GM12878 (cell line): ENCODE data around the gene BRF1. TPM values are rescaled to one million over a fixed set of nuclear protein-coding genes. Genes with fewer than 3 reads are reported as not detected.

Experiments used
- ATAC-seq: fragments of 200-7000 bp; cut with Tn5 transposase; 3 replicates; pipeline ENCODE4 v1.9.1; 2020; ENCODE audit warnings: mild to moderate bottlenecking, moderate library complexity
- BruUV-seq: library from RNA; stranded (reverse); fragments of 400-500 nt; replicated peaks from 2 replicates; lab custom pipeline; 2021; lab: Mats Ljungman, UMichigan
- CTCF ChIA-PET: fragments of 300-600 bp; sonication (Branson Sonifier 250); formaldehyde crosslinking; extraction: SDS; loops from one replicate; lab custom pipeline; 2021; ENCODE audit warnings: inconsistent platforms; lab: Yijun Ruan, JAX
- POLR2A ChIA-PET: fragments of 350-600 bp; formaldehyde crosslinking; extraction: SDS; loops from one replicate; lab custom pipeline; 2021; ENCODE audit warnings: inconsistent platforms; lab: Charles Lee
- RAD21 ChIA-PET: fragments of 300-600 bp; sonication (Branson Sonifier 250); formaldehyde crosslinking; loops from one replicate; lab custom pipeline; 2023; ENCODE audit warnings: antibody characterized with exemption; ENCODE audit not compliant: unreplicated experiment; lab: Charles Lee
- SMC1A ChIA-PET: fragments of 300-600 bp; sonication (Branson Sonifier 250); formaldehyde crosslinking; loops from one replicate; lab custom pipeline; 2023; ENCODE audit not compliant: unreplicated experiment, uncharacterized antibody; lab: Charles Lee
- DNase-seq: peaks from one replicate; pipeline ENCODE4 v3.0.0-alpha.2; 2011; ENCODE audit warnings: low read depth, low spot score
- FAIRE-seq: peaks from 3 replicates; lab custom pipeline; 2011; peaks lifted over from hg19 to GRCh38; lab: Jason Lieb, UNC
- H2AFZ ChIP-seq: 2 replicates; pipeline ENCODE4 v1.6.0; 2011; ENCODE audit warnings: low read depth, low read length, control low read depth; ENCODE audit not compliant: control insufficient read depth
- H3K27ac ChIP-seq: 2 replicates; pipeline ENCODE4 v1.5.1; 2011; ENCODE audit warnings: control low read depth; ENCODE audit not compliant: control insufficient read depth, insufficient read depth
- H3K27me3 ChIP-seq, 2 experiments: replicated peaks in 1 of 2; 2 replicates each; pipeline versions ENCODE4 v1.6.0 to v1.6.1; 2011; ENCODE audit warnings: low read length in 1 of 2; ENCODE audit not compliant: control insufficient read depth in 2 of 2, insufficient read depth in 2 of 2
- H3K36me3 ChIP-seq, 2 experiments: 2 replicates each; pipeline ENCODE4 v1.5.1; 2011; ENCODE audit warnings: low read length in 1 of 2; ENCODE audit not compliant: control insufficient read depth in 2 of 2, insufficient read depth in 2 of 2
- H3K4me1 ChIP-seq: 2 replicates; pipeline ENCODE4 v1.6.1; 2011; ENCODE audit warnings: mild to moderate bottlenecking, low read length, moderate library complexity, mixed read lengths; ENCODE audit not compliant: control insufficient read depth, insufficient read depth
- H3K4me2 ChIP-seq: 2 replicates; pipeline ENCODE4 v1.6.0; 2011; ENCODE audit warnings: control low read depth; ENCODE audit not compliant: control insufficient read depth, insufficient read depth
- H3K4me3 ChIP-seq: fragments of 200-600 bp; sonication (generic); 2 replicates; pipeline ENCODE4 v1.5.1; 2016
- H3K79me2 ChIP-seq: 2 replicates; pipeline ENCODE4 v1.6.0; 2011; ENCODE audit warnings: low read length; ENCODE audit not compliant: control insufficient read depth, insufficient read depth
- H3K9ac ChIP-seq: 2 replicates; pipeline ENCODE4 v1.8.0; 2011; ENCODE audit warnings: low read length, control low read depth, mixed read lengths; ENCODE audit not compliant: control insufficient read depth, insufficient read depth
- H3K9me3 ChIP-seq: replicated peaks from 3 replicates; pipeline ENCODE4 v1.5.1; 2011; ENCODE audit warnings: mild to moderate bottlenecking, low read length; ENCODE audit not compliant: control insufficient read depth, insufficient read depth
- H4K20me1 ChIP-seq: 2 replicates; pipeline ENCODE4 v1.6.0; 2011; ENCODE audit not compliant: control insufficient read depth, insufficient read depth
- CTCF ChIP-seq, 3 experiments: IDR thresholded peaks in 2 of 3; conservative IDR thresholded peaks in 1 of 3; 2 replicates each; pipeline ENCODE4 v1.5.1; 2011; ENCODE audit warnings: low read depth in 3 of 3, low read length in 3 of 3, mild to moderate bottlenecking in 3 of 3, control low read depth in 2 of 3, moderate library complexity in 2 of 3, inconsistent platforms in 1 of 3, mixed read lengths in 1 of 3; ENCODE audit not compliant: control insufficient read depth in 2 of 3, insufficient read depth in 1 of 3; ENCODE audit errors: extremely low read depth in 1 of 3
- HDAC2 ChIP-seq: fragments of 200-600 bp; sonication (generic); IDR thresholded peaks from 2 replicates; pipeline ENCODE4 v1.6.1; 2017
- RAD21 ChIP-seq: IDR thresholded peaks from 2 replicates; pipeline ENCODE4 v1.6.1; 2011; ENCODE audit warnings: mild to moderate bottlenecking, low read depth, low read length, moderate library complexity; ENCODE audit not compliant: insufficient read depth
- WGBS: methylation state at CpG from one replicate; pipeline ENCODE4 v1.1.6; 2016; ENCODE audit warnings: low lambda C conversion rate; ENCODE audit not compliant: insufficient replicate concordance, insufficient coverage; ENCODE audit errors: missing lambda C conversion rate; 5-methylcytosine and 5-hydroxymethylcytosine counted together
- in situ Hi-C: fragments of 300-500 bp; cut with MboI; formaldehyde crosslinking; loops from 9 replicates; pipeline ENCODE4 v1.14.3; 2018; ENCODE audit warnings: mixed read lengths
- intact Hi-C: fragments of 100-400 bp; cut with micrococcal nuclease; formaldehyde crosslinking; loops from one replicate; pipeline ENCODE4 v1.14.2; 2022; ENCODE audit not compliant: unreplicated experiment
- polyA plus RNA-seq, 11 experiments: library from polyadenylated mRNA; depleted of rRNA in 4 of 11; unstranded in 6 of 11; stranded (reverse) in 5 of 11; fragments of >200 nt; fragmentation: Nextera tagmentation in 4 of 11; fragmentation: Illumina TruSeq in 1 of 11; extraction: Ambion mirVana in 4 of 11; extraction: Trizol in 1 of 11; gene quantifications; 1 replicate in 1 of 11; 2 replicates in 10 of 11; pipeline versions ENCODE4 v1.2.1 to v1.2.3, GENCODE V29; 2011 to 2016; ENCODE audit warnings: inconsistent platforms in 2 of 11, missing spikeins in 2 of 11, low read depth in 1 of 11
- total RNA-seq, 4 experiments: library from RNA; depleted of rRNA in 3 of 4; stranded (reverse); fragments of >200 nt in 3 of 4; fragmentation: Illumina TruSeq in 1 of 4; extraction: Trizol in 1 of 4; gene quantifications; 2 replicates each; pipeline versions ENCODE4 v1.2.1 to v1.2.3, GENCODE V29; 2013 to 2021

The BRF1 gene
- total and polyA plus RNA-seq, 10 of the 15 experiments (the other 5 are each of a cell fraction or from before 2014, with no cell fraction given), result 0.21 to 33.5 (median 10.7) TPM

GRCh38 chr14:105168979-105169507, 131.8 kb downstream of the BRF1 start:
- POLR2A ChIA-PET, result no interaction called here
- Histone ChIP-seq H3K27ac (no peak overlapping the region), H3K9me3 (no peaks in the 10 kb centered on the region), H3K79me2 (no peaks in the 10 kb centered on the region), H3K9ac (no peak overlapping the region), H2AFZ (no peak overlapping the region), H3K4me1 (no peaks in the 10 kb centered on the region), H3K36me3 (no peaks in the 10 kb centered on the region), H3K27me3 (peaks cover 2 to 3% of the 10 kb centered on the region in 2 experiments; a peak in 2 of 4 replicates), H3K4me3 (no peak overlapping the region; the same call in 1 of the 2 replicates), H3K4me2 (0 out of 2 replicates have a peak overlapping the region, but pooled peaks have one; percentile 33), H4K20me1 (no peaks in the 10 kb centered on the region)
- ATAC-seq (peak; percentile 42), FAIRE-seq (no peak), DNase-seq (no peak)
- 4% methylated on average over 39 of the region's 54 CpGs for WGBS
- SMC1A ChIA-PET, result no interaction called here
- peak; percentile 34 for TF ChIP-seq RAD21
- no peak for TF ChIP-seq HDAC2
- peak; percentile 30 to 38 (median 37); a peak in 5 of 6 replicates for TF ChIP-seq CTCF (IDR thresholded peaks at IDR 0.05 in 2 of 3, conservative IDR thresholded peaks at IDR 0.05 in 1 of 3; ENCODE audit: control insufficient read depth in 2 of 3, extremely low read depth in 1 of 3, insufficient read depth in 1 of 3, low read depth in 3 of 3, low read length in 3 of 3)
- RAD21 ChIA-PET, result no interaction called here
- CTCF ChIA-PET, result interaction anchor here (1.0 to 1.9 kb wide), 2 partner anchors 13 to 79 kb away, joined by 3 to 4 read pairs; no protein-coding TSS in a partner anchor
- in situ Hi-C loops (no loop called here), intact Hi-C loops (loop anchor here (10.0 kb wide), 1 partner anchor 74 kb away; no protein-coding TSS in a partner anchor)
- BruUV-seq, result no TSS peak
